IMR-90 (cell line): ENCODE data around the gene LAMP5. TPM values are rescaled to one million over a fixed set of nuclear protein-coding genes. Genes with fewer than 3 reads are reported as not detected.

ENCODE experiments used
- ATAC-seq: fragments of 200-7000 bp; cut with Tn5 transposase; 2 replicates; pipeline ENCODE4 v1.9.1; 2020; ENCODE audit warnings: low read depth, mild to moderate bottlenecking, moderate library complexity
- BruUV-seq: library from RNA; stranded (reverse); fragments of 400-500 nt; replicated peaks from 2 replicates; lab custom pipeline; 2021; lab: Mats Ljungman, UMichigan
- CTCF ChIA-PET: fragments of 300-600 bp; formaldehyde crosslinking; extraction: SDS; loops from one replicate; lab custom pipeline; 2021; ENCODE audit warnings: antibody characterized with exemption; lab: Yijun Ruan, JAX
- POLR2A ChIA-PET: fragments of 300-600 bp; sonication (Branson Sonifier 250); formaldehyde crosslinking; loops from one replicate; lab custom pipeline; 2022; ENCODE audit warnings: antibody characterized with exemption; ENCODE audit not compliant: unreplicated experiment; lab: Charles Lee
- DNase-seq: peaks from one replicate; pipeline ENCODE4 v3.0.0; 2013
- H2AFZ ChIP-seq: replicated peaks from 2 replicates; pipeline ENCODE3; 2013; ENCODE audit warnings: low read length, mild to moderate bottlenecking; ENCODE audit not compliant: poor library complexity
- H2AK5ac ChIP-seq: 2 replicates; pipeline ENCODE4 v1.6.1; 2013; ENCODE audit warnings: low read depth, low read length, inconsistent platforms
- H2AK9ac ChIP-seq: replicated peaks from 2 replicates; pipeline ENCODE3; 2013; ENCODE audit warnings: mild to moderate bottlenecking, low read depth, low read length, moderate library complexity; ENCODE audit not compliant: poor library complexity
- H2BK120ac ChIP-seq: 2 replicates; pipeline ENCODE4 v1.6.1; 2013; ENCODE audit warnings: low read depth, low read length, inconsistent platforms
- H2BK15ac ChIP-seq: 3 replicates; pipeline ENCODE4 v1.6.1; 2013; ENCODE audit warnings: low read depth, low read length, inconsistent platforms
- H2BK20ac ChIP-seq: 2 replicates; pipeline ENCODE4 v1.6.1; 2013; ENCODE audit warnings: low read depth, mild to moderate bottlenecking, inconsistent platforms, low read length, moderate library complexity
- H2BK5ac ChIP-seq: 2 replicates; pipeline ENCODE4 v1.6.1; 2013; ENCODE audit warnings: mild to moderate bottlenecking, low read depth, low read length, inconsistent platforms; ENCODE audit not compliant: poor library complexity, severe bottlenecking
- H3K14ac ChIP-seq: replicated peaks from 2 replicates; pipeline ENCODE4 v1.6.1; 2013; ENCODE audit warnings: low read depth, low read length, inconsistent platforms
- H3K18ac ChIP-seq: 2 replicates; pipeline ENCODE4 v1.6.1; 2013; ENCODE audit warnings: low read depth, low read length, control low read depth
- H3K23ac ChIP-seq: 2 replicates; pipeline ENCODE4 v1.6.1; 2013; ENCODE audit warnings: low read depth, low read length, inconsistent platforms
- H3K27ac ChIP-seq: 2 replicates; pipeline ENCODE4 v1.5.1; 2013; ENCODE audit warnings: mild to moderate bottlenecking, control low read depth, low read length; ENCODE audit not compliant: insufficient read depth
- H3K27me3 ChIP-seq: 2 replicates; pipeline ENCODE4 v1.6.1; 2013; ENCODE audit warnings: low read length; ENCODE audit not compliant: control insufficient read depth, insufficient read depth
- H3K36me3 ChIP-seq: 2 replicates; pipeline ENCODE4 v1.6.1; 2013; ENCODE audit warnings: low read length, mixed read lengths; ENCODE audit not compliant: control insufficient read depth, insufficient read depth
- H3K4ac ChIP-seq: 2 replicates; pipeline ENCODE4 v1.6.1; 2013; ENCODE audit warnings: low read depth, low read length, inconsistent platforms
- H3K4me1 ChIP-seq: 2 replicates; pipeline ENCODE4 v1.6.1; 2013; ENCODE audit warnings: low read length, mixed read lengths; ENCODE audit not compliant: control insufficient read depth, insufficient read depth
- H3K4me2 ChIP-seq: 2 replicates; pipeline ENCODE4 v1.6.1; 2013; ENCODE audit warnings: low read depth, mild to moderate bottlenecking, control low read depth, low read length, moderate library complexity
- H3K4me3 ChIP-seq: 2 replicates; pipeline ENCODE4 v1.5.1; 2013; ENCODE audit warnings: low read depth, mild to moderate bottlenecking, control low read depth, low read length, moderate library complexity; ENCODE audit not compliant: insufficient read depth
- H3K56ac ChIP-seq: 2 replicates; pipeline ENCODE4 v1.6.1; 2013; ENCODE audit warnings: low read length, inconsistent platforms; ENCODE audit not compliant: insufficient read depth; ENCODE audit errors: extremely low read depth
- H3K79me1 ChIP-seq, 2 experiments: 2 replicates each; pipeline ENCODE4 v1.6.1; 2013; ENCODE audit warnings: low read length in 2 of 2, inconsistent platforms in 1 of 2, low read depth in 1 of 2
- H3K9ac ChIP-seq: 2 replicates; pipeline ENCODE4 v1.6.1; 2013; ENCODE audit warnings: low read depth, low read length, control low read depth
- H3K9me1 ChIP-seq: 2 replicates; pipeline ENCODE4 v1.6.1; 2013; ENCODE audit warnings: low read length, inconsistent platforms; ENCODE audit not compliant: insufficient read depth
- H3K9me3 ChIP-seq: 2 replicates; pipeline ENCODE4 v1.6.1; 2013; ENCODE audit warnings: low read length; ENCODE audit not compliant: control insufficient read depth, insufficient read depth
- H4K20me1 ChIP-seq: 2 replicates; pipeline ENCODE4 v1.6.1; 2013; ENCODE audit warnings: low read length, inconsistent platforms; ENCODE audit not compliant: insufficient read depth
- H4K5ac ChIP-seq: 2 replicates; pipeline ENCODE4 v1.6.1; 2013; ENCODE audit warnings: mild to moderate bottlenecking, low read depth, low read length, control low read depth
- H4K8ac ChIP-seq, 2 experiments: 2 replicates each; pipeline ENCODE4 v1.6.1; 2013; ENCODE audit warnings: low read depth in 2 of 2, low read length in 2 of 2, control low read depth in 1 of 2, inconsistent platforms in 1 of 2
- H4K91ac ChIP-seq: 2 replicates; pipeline ENCODE4 v1.6.1; 2013; ENCODE audit warnings: low read depth, low read length, inconsistent platforms; ENCODE audit not compliant: insufficient read depth
- CEBPB ChIP-seq: IDR thresholded peaks from 2 replicates; pipeline ENCODE4 v1.6.1; 2012; ENCODE audit warnings: low read depth, low read length, improper control_type of control experiment
- CHD1 ChIP-seq: IDR thresholded peaks from 2 replicates; pipeline ENCODE4 v1.6.1; 2012; ENCODE audit warnings: low read depth, low read length, improper control_type of control experiment
- ELK1 ChIP-seq: fragments of 150-350 bp; IDR thresholded peaks from 2 replicates; pipeline ENCODE4 v1.6.1; 2016; ENCODE audit warnings: low read depth, mild to moderate bottlenecking, low read length, moderate library complexity, borderline replicate concordance
- FOS ChIP-seq: fragments of 150-350 bp; IDR thresholded peaks from 2 replicates; pipeline ENCODE4 v1.6.1; 2016; ENCODE audit warnings: low read depth, low read length
- MXI1 ChIP-seq: IDR thresholded peaks from 2 replicates; pipeline ENCODE4 v1.6.1; 2012; ENCODE audit warnings: low read depth, mild to moderate bottlenecking, low read length, moderate library complexity, borderline replicate concordance
- NFE2L2 ChIP-seq: fragments of 150-350 bp; IDR thresholded peaks from 2 replicates; pipeline ENCODE4 v1.6.1; 2016; ENCODE audit warnings: low read depth, mild to moderate bottlenecking, low read length
- POLR2A ChIP-seq: IDR thresholded peaks from 2 replicates; pipeline ENCODE4 v1.6.1; 2012; ENCODE audit warnings: mild to moderate bottlenecking, low read depth, low read length
- RCOR1 ChIP-seq: IDR thresholded peaks from 2 replicates; pipeline ENCODE4 v1.6.1; 2012; ENCODE audit warnings: mild to moderate bottlenecking, low read length, improper control_type of control experiment; ENCODE audit not compliant: insufficient replicate concordance
- RFX5 ChIP-seq: IDR thresholded peaks from 2 replicates; pipeline ENCODE4 v1.8.0; 2012; ENCODE audit warnings: low read depth, mild to moderate bottlenecking, low read length, moderate library complexity
- SMC3 ChIP-seq: fragments of 150-350 bp; IDR thresholded peaks from 2 replicates; pipeline ENCODE4 v1.6.1; 2016; ENCODE audit warnings: low read depth, mild to moderate bottlenecking, antibody characterized with exemption, low read length, moderate library complexity
- WGBS, 2 experiments: methylation state at CpG; one replicate each; pipeline versions ENCODE4 v1.1.5 to v1.1.7; 2013; ENCODE audit warnings: missing lambda C conversion rate in 2 of 2; ENCODE audit not compliant: insufficient read length in 1 of 2; ENCODE audit errors: extremely low coverage in 2 of 2; 5-methylcytosine and 5-hydroxymethylcytosine counted together
- dilution Hi-C: fragments of 300-500 bp; cut with HindIII; formaldehyde crosslinking; loops from one replicate; pipeline ENCODE4 v1.14.3; 2018; ENCODE audit warnings: low sequenced_read_pairs; ENCODE audit not compliant: unreplicated experiment
- in situ Hi-C: fragments of 300-500 bp; cut with MboI; formaldehyde crosslinking; loops from 3 replicates; pipeline ENCODE4 v1.14.3; 2019; ENCODE audit warnings: low sequenced_read_pairs, inconsistent platforms, mixed read lengths
- intact Hi-C: fragments of 100-400 bp; cut with micrococcal nuclease; formaldehyde crosslinking; loops from 2 replicates; pipeline ENCODE4 v1.10.0; 2022
- polyA plus RNA-seq, 3 experiments: library from polyadenylated mRNA; depleted of rRNA; stranded (reverse); fragments of >200 nt; gene quantifications; 2 replicates each; pipeline ENCODE4 v1.2.3, GENCODE V29; 2012; ENCODE audit warnings: low replicate concordance in 1 of 3
- total RNA-seq: library from RNA; depleted of rRNA; stranded (reverse); fragments of >200 nt; gene quantifications from 2 replicates; pipeline ENCODE4 v1.2.3, GENCODE V29; 2012

The LAMP5 gene
- total and polyA plus RNA-seq, 2 of the 4 experiments (the other 2 are of a cell fraction), result not detected

- H3K79me1 ChIP-seq, result no peaks in the 10 kb centered on the region
- intact Hi-C loops (no loop called here), dilution Hi-C loops (no loop called here), in situ Hi-C loops (no loop called here)
- H2BK15ac ChIP-seq, result no peak overlapping the region
- no peak overlapping the region for H3K9ac ChIP-seq
- ChIA-PET CTCF (no interaction called here), POLR2A (no interaction called here)
- H2AK5ac ChIP-seq, result no peak overlapping the region
- H3K36me3 ChIP-seq, result no peaks in the 10 kb centered on the region
- no peak overlapping the region for H3K56ac ChIP-seq
- no peaks in the 10 kb centered on the region; the same call in 1 of the 2 replicates for H3K9me1 ChIP-seq
- no peaks in the 10 kb centered on the region for H3K9me3 ChIP-seq
- no TSS peak for BruUV-seq
- H2AFZ ChIP-seq, result no peak overlapping the region
- no peak for TF ChIP-seq CEBPB
- TF ChIP-seq MXI1, result no peak
- TF ChIP-seq CHD1, result no peak
- no peak for TF ChIP-seq POLR2A
- TF ChIP-seq FOS, result no peak
- TF ChIP-seq RCOR1, result no peak
- TF ChIP-seq ELK1, result no peak
- no peak for TF ChIP-seq SMC3
- TF ChIP-seq RFX5, result no peak
- no peak for TF ChIP-seq NFE2L2
- no peak overlapping the region for H2BK20ac ChIP-seq
- H2BK120ac ChIP-seq, result no peak overlapping the region
- H2AK9ac ChIP-seq, result no peak overlapping the region
- no peak overlapping the region for H4K91ac ChIP-seq
- H3K4me1 ChIP-seq, result no peaks in the 10 kb centered on the region
- no peak overlapping the region for H3K4ac ChIP-seq
- no peak overlapping the region for H2BK5ac ChIP-seq
- ATAC-seq, result no peak
- H3K27me3 ChIP-seq, result peaks cover 2% of the 10 kb centered on the region
- no peak overlapping the region for H3K18ac ChIP-seq
- no CpG with 5 or more reads among the region's 4 CpGs for WGBS, 2 experiments
- H3K27ac ChIP-seq, result no peak overlapping the region
- H3K14ac ChIP-seq, result no peak overlapping the region
- no peaks in the 10 kb centered on the region for H4K20me1 ChIP-seq
- no peak overlapping the region for H4K8ac ChIP-seq
- no peak overlapping the region for H3K23ac ChIP-seq
- H3K4me3 ChIP-seq, result no peak overlapping the region
- H4K5ac ChIP-seq, result no peak overlapping the region
- DNase-seq, result no peak
- no peak overlapping the region for H3K4me2 ChIP-seq
Observed at GRCh38 chr20:9551808-9552550, 37.6 kb downstream of the LAMP5 start.
